ENCODE data around the gene DPEP1.
"Not testable (repeated sequence)": the region's sequence is repeated elsewhere in the genome, so short reads cannot be mapped to it uniquely, and the experiment has no call there.

The DPEP1 gene

DNA sequence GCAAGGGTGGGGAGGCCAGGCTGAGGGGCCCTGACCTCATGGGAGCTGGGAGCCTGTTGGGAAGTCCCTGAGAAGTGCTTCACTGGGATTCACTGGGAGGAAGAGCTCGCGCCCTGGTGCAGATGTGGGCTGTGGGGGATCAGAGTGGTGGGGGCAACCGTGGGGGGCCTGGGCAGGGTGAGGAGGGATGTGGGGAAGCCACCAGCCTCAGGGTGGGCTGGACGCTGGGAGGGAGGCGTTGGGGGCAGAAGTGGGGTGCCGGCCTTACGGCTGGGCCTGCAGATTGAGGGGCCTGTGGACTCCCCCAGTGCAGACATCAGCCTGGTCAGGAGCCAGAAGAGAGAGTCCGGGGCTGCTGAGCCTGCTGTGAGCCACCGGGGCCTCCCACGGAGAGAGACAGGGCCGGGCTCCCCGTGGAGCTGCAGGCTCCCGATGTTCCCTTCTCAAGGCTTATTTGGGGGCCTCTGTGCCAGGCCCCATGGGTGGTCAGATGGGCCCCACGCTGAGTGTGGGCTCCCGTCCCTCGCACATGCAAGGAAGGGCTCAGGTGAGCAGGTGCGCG is 7.8 kb downstream of the DPEP1 start:
- DNase-seq: no peak

DNA sequence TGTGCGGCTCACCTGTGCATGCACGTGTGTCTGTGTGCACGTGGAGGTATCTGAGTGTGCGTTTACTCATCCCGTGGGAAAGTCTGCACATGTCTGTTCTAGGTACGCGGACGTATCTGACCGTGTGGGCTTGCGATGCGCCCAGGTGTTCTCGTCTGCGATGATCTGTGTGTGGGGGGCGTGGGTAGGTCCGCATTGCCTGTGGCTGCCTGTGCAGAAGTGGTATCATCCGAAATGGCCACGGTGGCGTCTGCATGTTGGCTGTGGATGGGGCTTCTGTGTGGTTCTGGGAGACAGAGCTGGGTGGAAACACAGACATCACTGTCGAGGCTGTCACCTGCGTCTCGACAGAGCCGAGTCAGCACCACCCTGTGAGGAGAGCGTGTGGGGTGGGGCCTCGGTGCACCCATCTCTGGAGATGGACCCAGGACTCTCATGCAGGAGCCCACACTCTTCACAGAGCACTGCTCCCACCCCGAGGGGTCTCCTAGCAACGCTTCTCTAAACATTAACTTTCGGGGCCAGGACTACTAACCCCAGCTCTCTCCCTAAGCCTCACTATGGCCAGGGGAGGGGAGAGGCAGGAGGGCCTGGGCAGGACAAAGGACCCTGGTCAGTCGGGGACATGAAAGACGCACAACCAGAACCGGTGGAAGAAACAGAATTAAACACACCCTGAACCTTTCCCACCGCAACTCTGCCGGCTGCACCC is 8.4 kb downstream of the DPEP1 start:
- DNase-seq: no peak

DNA sequence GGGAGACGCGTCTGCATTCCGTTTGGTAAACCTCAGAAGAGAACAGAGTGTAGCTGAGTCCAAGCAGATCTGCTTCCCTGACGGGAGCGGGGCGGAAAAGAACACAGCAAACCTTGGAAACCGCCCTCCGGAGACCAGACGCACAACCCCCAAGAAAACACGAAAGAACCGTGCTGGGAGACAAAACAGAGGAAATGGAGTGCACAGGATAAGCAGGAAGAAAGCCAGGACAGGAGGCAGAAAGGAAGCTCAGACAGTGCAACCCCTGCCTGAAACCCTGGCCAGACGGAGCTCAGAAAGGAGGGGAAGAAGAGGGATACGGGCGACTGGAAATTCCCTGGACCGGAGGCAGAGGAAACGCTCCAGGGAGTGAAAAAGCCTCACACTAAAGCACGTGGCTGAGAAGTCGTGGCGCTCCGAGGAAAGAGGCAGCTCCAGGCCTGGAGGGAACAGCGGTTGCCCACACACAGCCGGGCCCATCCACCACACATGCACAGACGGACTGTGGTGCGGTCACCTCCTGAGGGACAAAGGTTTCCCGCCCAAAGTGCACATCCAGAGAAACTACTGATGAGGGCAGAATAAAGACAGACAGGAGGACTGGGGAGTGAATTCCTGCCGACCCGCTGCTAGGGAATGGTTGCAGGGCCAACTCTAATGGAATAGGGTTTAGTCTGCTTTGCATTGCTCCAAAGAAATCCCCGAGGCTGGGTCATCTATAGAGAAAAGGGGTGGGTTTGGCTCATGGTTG is 10.2 kb downstream of the DPEP1 start:
- no peak for DNase-seq

DNA sequence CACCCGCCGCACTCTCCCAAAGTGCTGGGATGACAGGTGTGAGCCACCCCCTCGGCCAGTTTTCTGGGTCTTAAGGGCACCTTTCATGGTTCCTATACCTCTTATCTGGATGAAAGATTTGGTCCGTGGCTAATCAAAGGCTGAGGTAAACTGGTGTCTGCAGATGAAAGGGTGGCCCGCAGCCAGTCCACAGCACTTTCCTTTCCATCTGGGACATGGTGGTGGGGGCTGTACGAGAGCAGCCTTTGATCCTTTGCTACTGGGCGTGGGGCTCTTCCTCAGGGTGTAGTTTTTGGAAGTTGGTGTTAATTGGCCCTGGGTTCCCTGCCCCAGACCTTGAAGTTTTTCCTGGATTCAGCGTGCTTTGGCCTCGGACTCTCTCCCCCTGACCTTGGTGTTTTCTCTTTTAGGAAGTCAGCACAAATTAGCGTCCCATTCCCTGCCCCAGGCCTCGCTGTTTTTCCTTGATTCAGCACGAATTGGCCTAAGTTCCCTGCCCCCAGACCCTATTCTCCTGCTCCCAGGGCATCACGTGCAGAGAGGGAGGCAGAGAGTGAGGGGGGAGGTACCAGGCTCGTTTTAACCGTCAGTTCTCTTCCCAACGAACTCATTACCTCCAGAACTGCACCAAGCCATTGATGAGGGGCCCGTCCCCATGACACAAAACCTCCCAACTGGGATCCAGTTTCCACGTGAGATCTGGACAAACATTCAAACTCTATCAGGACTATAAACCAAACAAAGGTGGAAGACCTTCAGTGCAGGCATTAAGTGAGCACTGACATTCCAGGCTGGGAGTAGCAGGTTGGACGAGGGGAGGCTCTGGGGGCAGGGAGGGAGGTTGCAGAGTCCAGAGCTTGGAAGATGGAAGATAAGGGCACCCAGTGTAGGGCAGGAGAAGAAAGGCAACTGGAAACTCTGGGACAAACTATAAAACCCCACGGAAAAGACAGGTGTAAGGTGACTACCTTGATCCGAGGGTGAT is 11.6 kb downstream of the DPEP1 start:
- no peak for DNase-seq

DNA sequence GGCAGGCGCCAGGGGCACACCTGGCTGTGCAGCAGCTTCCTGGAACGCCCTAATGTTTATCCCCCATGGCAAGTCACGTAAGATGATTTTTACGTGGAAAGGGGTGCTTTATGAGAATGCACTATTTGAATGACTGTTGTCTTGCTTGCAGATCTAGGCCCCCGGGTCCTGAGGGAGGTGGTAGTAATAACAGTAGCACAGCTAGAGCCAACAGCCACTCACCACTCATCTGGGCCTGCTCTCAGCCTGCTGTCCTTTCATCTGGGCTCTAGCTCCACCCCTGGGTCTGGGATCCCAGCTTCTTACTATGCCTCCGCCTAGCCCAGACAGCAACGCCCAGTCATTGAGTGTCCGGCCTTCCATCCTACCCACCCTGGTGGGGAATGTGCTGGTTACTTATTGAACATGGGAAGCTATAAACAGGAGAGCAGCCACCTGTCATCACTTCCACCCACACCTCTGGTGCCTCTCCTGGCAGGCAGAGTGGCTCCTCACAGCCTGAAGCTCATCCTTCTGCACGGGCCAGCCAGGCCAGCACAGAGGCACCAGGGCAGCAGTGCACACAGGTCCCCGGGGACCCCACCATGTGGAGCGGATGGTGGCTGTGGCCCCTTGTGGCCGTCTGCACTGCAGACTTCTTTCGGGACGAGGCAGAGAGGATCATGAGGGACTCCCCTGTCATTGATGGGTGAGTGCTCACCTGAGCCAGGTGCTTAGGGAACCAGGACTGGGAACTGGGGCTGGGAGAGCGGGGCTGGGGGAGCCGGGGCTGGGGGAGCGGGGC is 16.6 kb downstream of the DPEP1 start:
- no peak for DNase-seq

DNA sequence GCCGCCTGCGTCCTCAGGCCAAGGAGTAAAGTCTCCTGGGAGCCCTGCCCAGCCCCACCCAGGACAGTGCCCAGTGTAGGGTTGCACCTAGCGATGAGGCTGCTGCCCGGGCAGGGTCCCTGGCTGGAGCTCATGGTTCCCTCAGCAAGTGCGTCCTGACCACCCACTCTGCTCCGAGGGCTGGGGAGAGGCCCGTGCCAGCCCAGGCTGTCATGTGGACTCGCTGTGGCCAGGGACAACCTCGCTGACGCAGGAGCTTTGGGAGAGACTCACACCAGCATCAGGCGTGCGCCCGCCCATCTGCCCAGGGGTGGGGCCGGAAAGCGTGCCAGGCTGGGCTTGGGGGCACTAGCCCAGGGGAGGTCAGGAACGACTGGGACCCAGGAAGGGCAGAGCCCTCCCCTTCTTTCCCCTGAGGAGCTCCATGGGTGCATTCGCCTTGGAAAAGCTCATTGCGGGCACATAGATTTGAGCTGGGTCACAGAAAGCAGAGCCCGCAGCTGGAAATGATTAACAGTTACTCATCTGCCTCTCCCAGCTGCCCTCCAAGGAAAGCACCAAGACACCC is 19.7 kb downstream of the DPEP1 start:
- DNase-seq: no peak

DNA sequence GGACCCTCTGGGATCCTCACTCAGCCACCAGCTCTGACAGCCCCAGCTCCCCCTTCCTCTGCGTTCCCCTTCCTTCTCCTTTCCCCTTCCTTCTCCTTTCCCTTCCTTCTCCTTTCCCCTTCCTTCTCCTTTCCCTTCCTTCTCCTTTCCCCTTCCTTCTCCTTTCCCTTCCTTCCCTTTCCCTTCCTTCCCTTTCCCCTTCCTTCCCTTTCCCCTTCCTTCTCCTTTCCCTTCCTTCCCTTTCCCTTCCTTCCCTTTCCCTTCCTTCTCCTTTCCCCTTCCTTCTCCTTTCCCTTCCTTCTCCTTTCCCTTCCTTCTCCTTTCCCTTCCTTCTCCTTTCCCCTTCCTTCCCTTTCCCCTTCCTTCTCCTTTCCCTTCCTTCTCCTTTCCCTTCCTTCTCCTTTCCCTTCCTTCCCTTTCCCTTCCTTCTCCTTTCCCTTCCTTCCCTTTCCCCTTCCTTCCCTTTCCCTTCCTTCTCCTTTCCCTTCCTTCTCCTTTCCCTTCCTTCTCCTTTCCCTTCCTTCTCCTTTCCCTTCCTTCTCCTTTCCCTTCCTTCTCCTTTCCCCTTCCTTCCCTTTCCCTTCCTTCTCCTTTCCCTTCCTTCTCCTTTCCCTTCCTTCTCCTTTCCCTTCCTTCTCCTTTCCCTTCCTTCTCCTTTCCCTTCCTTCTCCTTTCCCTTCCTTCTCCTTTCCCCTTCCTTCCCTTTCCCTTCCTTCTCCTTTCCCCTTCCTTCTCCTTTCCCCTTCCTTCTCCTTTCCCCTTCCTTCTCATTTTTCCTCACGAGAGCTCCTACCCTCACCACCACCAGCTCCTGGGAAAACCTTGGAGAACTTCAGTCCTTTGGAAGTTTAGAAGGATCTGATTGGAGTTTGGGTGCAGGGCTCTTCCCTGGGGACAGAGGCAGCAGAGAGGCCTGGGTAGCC is 21.3 kb downstream of the DPEP1 start:
- not testable (repeated sequence) for DNase-seq

DNA sequence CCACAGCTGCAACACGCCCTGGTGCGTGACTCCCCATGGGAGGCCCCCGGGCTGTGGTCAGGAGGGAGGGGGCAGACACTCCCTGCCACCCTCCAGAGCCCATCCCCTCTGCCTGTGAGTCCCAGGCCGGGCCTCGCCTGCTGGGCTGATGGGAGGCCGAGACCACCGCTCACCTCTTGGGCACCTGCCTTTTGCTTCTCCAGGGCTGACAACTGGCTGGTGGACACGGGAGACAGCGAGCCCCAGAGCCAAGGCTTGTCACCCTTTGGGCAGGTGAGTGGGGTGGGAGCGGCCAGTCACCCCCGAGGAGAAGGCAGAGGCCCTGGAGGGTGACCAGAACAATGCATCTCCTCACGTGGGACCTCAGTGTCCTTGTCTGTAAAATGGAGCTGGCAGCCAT is 23.2 kb downstream of the DPEP1 start:
- DNase-seq: no peak

DNA sequence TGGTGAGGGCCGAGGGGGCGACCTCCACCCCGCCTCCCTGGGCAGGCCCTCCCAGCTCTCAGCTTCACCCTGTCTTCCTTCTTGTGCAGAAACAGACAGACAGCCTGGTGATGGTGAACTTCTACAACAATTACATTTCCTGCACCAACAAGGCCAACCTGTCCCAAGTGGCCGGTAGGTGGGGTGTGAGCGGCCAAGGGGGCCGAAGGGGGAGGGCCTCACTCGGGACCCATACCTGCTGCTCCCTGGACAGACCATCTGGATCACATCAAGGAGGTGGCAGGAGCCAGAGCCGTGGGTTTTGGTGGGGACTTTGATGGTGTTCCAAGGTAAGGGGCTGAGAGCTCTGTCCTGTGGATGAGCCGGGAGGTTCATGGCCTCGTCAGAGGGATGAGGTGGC is 23.9 kb downstream of the DPEP1 start:
- DNase-seq: no peak

DNA sequence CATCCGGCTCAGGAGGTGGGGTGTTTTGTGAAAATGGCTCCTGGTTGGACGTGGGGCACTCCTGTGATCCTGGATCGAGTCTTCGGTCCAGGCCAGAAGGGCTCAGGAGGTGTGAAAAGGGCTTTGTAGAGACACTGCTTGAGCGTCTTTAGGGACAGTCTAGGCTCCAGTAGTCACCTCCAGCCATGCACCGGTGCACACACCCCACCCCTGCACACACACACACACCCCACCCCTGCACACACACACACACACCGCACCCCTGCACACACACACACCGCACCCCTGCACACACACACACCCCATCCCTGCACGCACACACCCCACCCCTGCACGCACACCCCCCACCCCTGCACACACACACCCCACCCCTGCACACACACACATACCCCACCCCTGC is 25.0 kb downstream of the DPEP1 start:
- no peak for DNase-seq

DNA sequence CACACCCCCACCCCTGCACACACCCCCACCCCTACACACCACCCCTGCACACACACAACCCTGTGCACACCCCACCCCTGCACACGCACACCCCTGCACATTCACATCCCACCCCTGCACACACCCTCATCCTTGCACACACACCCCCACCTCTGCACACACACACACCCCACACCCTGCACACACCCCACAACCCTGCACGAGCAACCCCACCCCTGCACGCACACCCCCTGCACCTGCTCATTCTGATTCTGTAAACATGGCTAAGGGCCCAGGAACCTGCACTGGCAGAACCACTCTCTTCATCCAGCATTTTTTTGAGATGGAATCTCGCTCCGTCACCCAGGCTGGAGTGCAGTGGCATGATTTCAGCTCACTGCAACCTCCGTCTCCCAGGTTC is 25.9 kb downstream of the DPEP1 start:
- DNase-seq: no peak

DNA sequence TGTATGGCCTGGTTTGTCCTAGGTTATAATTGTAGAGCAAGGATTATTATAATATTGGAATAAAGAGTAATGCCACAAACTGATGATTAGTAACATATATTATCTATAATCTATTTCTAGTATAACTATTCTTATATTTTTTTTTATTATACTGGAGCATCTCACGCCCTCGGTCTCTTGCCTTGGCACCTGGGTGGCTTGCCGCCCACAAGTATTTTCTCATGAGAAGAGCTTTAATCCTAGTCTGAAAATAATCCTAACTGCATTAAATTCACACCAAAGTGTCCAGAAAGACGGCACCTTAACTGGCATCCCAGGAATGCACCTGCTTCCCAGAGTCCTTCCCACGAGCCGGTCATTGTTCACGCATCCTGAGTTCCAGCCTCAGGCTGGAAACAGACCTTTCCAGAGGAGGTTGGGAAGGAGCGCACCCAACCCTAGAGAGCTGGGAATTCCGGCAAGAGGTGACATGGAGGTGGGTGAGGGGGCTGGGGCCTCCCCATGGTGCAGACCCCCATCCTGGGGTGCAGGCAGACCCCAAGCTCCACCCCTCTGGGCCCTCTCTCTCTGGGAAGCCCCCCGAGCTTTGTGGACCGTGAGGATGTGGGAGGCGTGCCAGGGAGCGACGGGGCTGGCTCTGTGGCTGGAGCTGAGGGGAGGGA is 28.1 kb downstream of the DPEP1 start:
- no peak for DNase-seq

DNA sequence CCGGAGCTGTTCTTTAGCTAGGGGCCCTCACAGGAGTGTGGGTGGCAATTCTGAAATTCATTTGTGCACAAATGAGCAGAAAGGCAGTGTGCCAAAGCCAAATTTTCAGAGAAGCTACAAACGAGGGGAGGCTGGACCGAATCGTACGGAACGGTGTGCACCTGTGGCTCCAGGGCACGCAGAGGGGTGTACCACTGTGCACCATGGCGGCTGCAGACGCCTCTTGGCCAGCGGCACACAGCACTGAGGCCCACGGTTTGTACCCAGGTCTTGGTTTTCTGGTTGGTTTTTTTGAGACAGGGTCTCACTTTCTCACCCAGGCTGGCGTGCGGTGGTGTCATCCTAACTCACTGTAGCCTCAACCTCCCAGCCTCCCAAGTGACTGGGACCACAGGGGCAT is 29.1 kb downstream of the DPEP1 start:
- DNase-seq: no peak

DNA sequence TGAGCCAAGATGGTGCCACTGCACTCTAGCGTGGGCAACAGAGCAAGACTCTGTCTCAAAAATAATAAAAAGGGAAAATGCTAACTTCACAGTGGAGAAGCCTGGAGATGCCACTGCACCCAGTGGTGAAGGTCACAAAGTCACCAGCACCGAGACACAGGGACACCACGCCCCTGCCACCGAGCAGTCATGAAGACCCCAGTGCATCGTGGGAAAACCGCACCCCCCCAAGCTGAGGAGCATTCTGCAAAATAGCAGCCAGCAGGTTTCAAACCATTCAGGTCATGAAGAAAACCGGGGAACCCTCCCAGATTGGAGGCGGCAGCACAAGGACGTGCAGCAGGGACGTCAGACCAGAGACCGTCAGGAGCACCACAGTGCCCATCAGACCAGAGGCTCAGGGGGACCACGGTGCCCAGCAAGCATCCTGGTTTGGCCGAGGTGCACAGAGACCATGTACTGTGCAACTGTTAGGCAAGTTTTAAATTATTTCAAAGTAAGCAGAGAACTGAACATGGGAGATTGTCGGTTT is 30.4 kb downstream of the DPEP1 start:
- no peak for DNase-seq

DNA sequence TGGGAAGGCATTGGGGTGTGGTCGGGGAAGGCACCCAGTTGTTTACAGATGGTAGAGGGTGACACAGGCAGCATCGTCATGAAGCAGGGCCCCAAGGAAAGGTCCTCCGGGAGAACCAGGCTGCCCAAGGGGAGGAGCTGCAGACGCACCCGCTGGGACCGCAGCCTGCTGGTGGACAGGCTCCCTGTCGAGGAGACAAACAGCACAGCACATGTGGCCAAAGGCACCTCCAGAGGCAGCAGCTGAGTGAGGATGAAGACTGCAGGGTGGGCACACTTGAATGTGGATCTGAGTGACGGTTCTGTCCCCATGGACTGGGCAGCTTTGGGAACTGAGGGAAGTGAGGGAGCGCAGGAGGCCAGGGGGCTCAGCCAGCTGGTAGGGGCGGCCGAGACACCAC is 31.7 kb downstream of the DPEP1 start:
- DNase-seq: no peak

DNA sequence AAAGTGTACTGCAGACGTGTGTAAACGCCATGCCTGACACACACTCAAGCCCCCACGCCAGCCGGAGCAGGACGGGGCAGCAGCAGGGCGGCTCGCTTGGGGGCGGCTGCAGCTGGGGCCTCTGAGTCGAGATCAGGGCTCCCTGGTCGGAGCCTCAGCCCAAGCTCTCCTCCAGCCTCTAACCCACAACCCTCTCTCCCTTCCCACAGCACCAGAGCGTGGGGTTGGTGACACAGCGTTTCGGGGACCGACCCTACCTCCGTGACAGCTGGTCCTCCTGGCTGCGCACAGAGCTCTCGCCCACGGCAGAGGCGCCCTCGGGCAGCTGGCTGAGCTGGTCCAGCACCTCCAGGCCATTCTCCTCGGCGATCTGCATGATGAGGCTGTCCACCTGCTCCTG is 32.8 kb downstream of the DPEP1 start:
- DNase-seq: no peak

DNA sequence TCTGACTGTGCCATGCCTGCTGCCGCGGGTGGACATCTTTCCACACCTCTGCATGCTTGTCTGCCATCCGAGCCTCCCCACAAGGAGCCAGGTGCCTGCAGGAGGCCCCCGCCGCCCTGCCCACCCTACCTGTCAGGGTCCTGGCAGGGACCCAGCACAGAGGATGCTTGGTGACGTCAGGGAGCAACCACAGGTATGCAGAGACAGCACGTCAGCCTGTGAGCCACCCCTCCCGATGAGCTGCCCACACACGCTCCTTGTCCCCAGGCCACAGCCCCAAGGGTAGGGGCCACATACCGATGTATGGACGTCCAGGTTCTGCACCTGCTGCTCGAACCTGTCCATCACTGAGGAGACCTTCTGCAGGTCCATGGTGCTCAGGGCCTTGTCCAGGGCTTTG is 33.5 kb downstream of the DPEP1 start:
- no peak for DNase-seq

DNA sequence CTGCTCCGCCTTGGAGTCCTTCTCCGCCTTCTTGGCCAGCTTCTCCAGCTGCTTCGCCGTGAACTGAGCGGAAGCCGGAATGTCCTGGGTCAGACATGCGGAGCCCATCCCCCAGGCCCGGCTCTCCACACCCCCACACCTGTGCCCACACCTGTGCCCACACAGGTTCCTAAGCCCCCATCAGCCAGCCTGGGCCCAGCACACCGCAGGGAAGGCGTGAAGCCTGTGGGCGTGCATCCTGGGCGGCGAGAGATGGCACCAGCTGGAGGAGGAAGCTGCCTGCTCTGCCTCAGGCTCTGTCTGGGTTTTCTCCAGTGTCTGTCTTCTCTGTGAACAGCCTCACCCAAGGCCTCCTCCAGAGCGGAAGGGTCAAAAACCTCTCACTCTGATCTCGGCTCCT is 38.1 kb downstream of the DPEP1 start:
- no peak for DNase-seq

DNA sequence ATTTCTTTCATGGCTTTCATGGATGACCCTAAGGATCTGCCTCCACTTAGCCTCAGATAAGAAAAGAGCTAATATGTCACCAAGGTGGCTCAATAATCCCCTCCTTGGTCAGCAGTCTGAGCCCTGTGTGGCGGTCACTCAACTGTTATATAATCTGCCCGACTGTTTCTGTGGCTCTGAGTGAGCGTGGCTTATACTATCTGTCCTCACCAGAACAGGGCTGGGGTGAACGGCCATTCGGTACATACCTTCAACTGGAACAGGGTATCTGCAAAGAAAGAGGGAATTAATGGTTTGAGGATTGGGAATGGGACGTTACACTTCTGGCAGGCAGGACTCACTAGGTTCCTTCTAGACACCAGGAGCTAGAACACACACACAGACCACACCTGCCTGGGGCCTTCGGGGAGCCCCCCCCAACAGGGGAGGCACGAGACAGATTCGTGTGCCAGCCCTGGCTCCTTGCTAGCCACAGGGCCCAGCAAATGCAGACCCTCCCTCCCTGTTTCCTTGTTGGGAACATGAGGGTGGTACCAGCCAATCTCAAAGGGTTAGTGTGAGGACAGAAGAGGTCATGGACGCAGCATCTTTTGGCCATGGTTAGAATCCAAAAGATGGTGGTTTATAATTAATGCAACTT is 40.3 kb downstream of the DPEP1 start:
- no peak for DNase-seq
